Measurements from ENCODE around the gene ASB11. TPM values are rescaled to one million over a fixed set of nuclear protein-coding genes. Genes with fewer than 3 reads are reported as not detected.

The ASB11 gene
- total RNA-seq, 1 experiment from 2014 or later: not detected

GRCh38 chrX:15356444-15356843 lies 41.0 kb upstream of the ASB11 start:
- Mint-ChIP-seq H3K27ac (ENCODE audit: unreplicated experiment) (no peak overlapping the region), H3K4me1 (ENCODE audit: low read depth, unreplicated experiment) (no peaks in the 10 kb centered on the region), H3K9me3 (ENCODE audit: unreplicated experiment) (no peaks in the 10 kb centered on the region), H3K36me3 (ENCODE audit: insufficient read depth, unreplicated experiment) (no peaks in the 10 kb centered on the region), H3K4me3 (ENCODE audit: unreplicated experiment) (no peak overlapping the region), H3K27me3 (ENCODE audit: insufficient read depth, unreplicated experiment) (peaks cover 4% of the 10 kb centered on the region)
- BruUV-seq (replicated peaks): no TSS peak
- TF ChIP-seq CTCF (IDR thresholded peaks at IDR 0.05; ENCODE audit: insufficient read depth in 1 of 2, low read depth in 1 of 2, low read length in 1 of 2, severe bottlenecking in 1 of 2, unreplicated experiment in 1 of 2): no peak
- no peak overlapping the region for H3K4me3 ChIP-seq (ENCODE audit: low read depth, low read length)
- intact Hi-C loops (cut with micrococcal nuclease; ENCODE audit: unreplicated experiment): no loop called here
- no peaks in the 10 kb centered on the region for H3K9me3 ChIP-seq
- H3K4me1 ChIP-seq: no peaks in the 10 kb centered on the region
- CTCF ChIA-PET: no interaction called here
- POLR2A ChIA-PET: no interaction called here
- H3K27me3 ChIP-seq (replicated peaks; ENCODE audit: control insufficient read depth, insufficient read depth, low read length): no peaks in the 10 kb centered on the region
- no peaks in the 10 kb centered on the region for H3K36me3 ChIP-seq (ENCODE audit: control insufficient read depth, insufficient read depth, low read length)
- DNase-seq: no peak

GRCh38 chrX:15350329-15350996 lies 35.0 kb upstream of the ASB11 start:
- ChIA-PET CTCF (interaction anchor here (0.6 to 0.7 kb wide), 2 partner anchors 124 to 156 kb away, joined by 3 read pairs; no protein-coding TSS in a partner anchor), POLR2A (no interaction called here)
- Mint-ChIP-seq H3K9me3 (ENCODE audit: unreplicated experiment) (no peaks in the 10 kb centered on the region), H3K27me3 (ENCODE audit: insufficient read depth, unreplicated experiment) (peaks cover 6% of the 10 kb centered on the region), H3K4me1 (ENCODE audit: low read depth, unreplicated experiment) (no peaks in the 10 kb centered on the region), H3K36me3 (ENCODE audit: insufficient read depth, unreplicated experiment) (no peaks in the 10 kb centered on the region), H3K4me3 (ENCODE audit: unreplicated experiment) (no peak overlapping the region), H3K27ac (ENCODE audit: unreplicated experiment) (no peak overlapping the region)
- Histone ChIP-seq H3K9me3 (no peaks in the 10 kb centered on the region), H3K4me3 (ENCODE audit: low read depth, low read length) (no peak overlapping the region), H3K4me1 (no peaks in the 10 kb centered on the region), H3K36me3 (ENCODE audit: control insufficient read depth, insufficient read depth, low read length) (no peaks in the 10 kb centered on the region), H3K27me3 (replicated peaks; ENCODE audit: control insufficient read depth, insufficient read depth, low read length) (no peaks in the 10 kb centered on the region)
- intact Hi-C loops (cut with micrococcal nuclease; ENCODE audit: unreplicated experiment): no loop called here
- no TSS peak for BruUV-seq (replicated peaks)
- no peak for DNase-seq
- TF ChIP-seq CTCF (IDR thresholded peaks at IDR 0.05; ENCODE audit: insufficient read depth in 1 of 2, low read depth in 1 of 2, low read length in 1 of 2, severe bottlenecking in 1 of 2, unreplicated experiment in 1 of 2): no peak

GRCh38 chrX:15349046-15349445 lies 33.6 kb upstream of the ASB11 start:
- no peaks in the 10 kb centered on the region for H3K4me1 ChIP-seq
- no peaks in the 10 kb centered on the region for H3K36me3 ChIP-seq (ENCODE audit: control insufficient read depth, insufficient read depth, low read length)
- Mint-ChIP-seq H3K27ac (ENCODE audit: unreplicated experiment) (no peak overlapping the region), H3K27me3 (ENCODE audit: insufficient read depth, unreplicated experiment) (peaks cover 6% of the 10 kb centered on the region), H3K36me3 (ENCODE audit: insufficient read depth, unreplicated experiment) (no peaks in the 10 kb centered on the region), H3K4me3 (ENCODE audit: unreplicated experiment) (no peak overlapping the region), H3K4me1 (ENCODE audit: low read depth, unreplicated experiment) (no peaks in the 10 kb centered on the region), H3K9me3 (ENCODE audit: unreplicated experiment) (no peaks in the 10 kb centered on the region)
- H3K9me3 ChIP-seq: no peaks in the 10 kb centered on the region
- ChIA-PET POLR2A (no interaction called here), CTCF (interaction anchor here (0.6 kb wide), 1 partner anchor 119 kb away, joined by 3 read pairs; no protein-coding TSS in a partner anchor)
- peak; percentile 38 to 49 for DNase-seq
- H3K27me3 ChIP-seq (replicated peaks; ENCODE audit: control insufficient read depth, insufficient read depth, low read length): no peaks in the 10 kb centered on the region
- TF ChIP-seq CTCF (IDR thresholded peaks at IDR 0.05; ENCODE audit: insufficient read depth in 1 of 2, low read depth in 1 of 2, low read length in 1 of 2, severe bottlenecking in 1 of 2, unreplicated experiment in 1 of 2): peak; percentile 24 to 29
- intact Hi-C loops (cut with micrococcal nuclease; ENCODE audit: unreplicated experiment): loop anchor here (1.0 to 10.0 kb wide), 3 partner anchors 119 to 296 kb away; no protein-coding TSS in a partner anchor
- no peak overlapping the region for H3K4me3 ChIP-seq (ENCODE audit: low read depth, low read length)
- BruUV-seq (replicated peaks): no TSS peak
